ENCODE measurements around the gene DCST2.
A peak's percentile ranks its signal among the peaks of the same experiment; 100 is the strongest.

The DCST2 gene

DNA sequence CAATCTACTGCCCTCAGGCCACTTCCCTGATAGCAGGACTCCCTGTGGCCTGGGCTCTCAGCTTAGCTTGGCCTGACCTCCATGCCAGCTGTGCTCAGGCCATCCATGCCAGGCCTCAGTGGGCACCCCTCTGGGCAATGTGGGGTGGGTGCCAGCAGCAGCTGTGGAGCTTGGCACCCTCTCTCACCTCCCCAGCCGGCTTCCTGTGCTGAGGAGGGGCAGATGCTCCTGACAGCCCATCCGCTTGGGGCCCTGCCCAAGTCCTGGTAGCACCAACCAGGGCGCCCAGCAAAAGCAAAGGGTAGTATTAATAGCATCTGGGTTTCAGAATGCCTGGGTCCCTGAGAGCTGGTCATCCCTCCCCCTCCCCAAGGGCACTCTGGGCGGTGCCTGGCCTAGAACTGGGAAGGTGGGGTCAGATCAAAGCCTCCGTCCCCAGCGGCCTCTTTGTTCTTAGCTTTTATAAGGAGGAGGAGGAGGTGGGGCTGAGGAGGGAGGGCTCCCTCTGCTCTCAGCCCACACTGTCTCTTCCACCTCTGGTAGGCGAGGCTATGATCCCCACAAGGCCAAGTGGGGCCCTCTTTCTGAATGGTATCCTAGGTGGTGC is 36.1 kb upstream of the DCST2 start:
- DNase-seq: no peak

DNA sequence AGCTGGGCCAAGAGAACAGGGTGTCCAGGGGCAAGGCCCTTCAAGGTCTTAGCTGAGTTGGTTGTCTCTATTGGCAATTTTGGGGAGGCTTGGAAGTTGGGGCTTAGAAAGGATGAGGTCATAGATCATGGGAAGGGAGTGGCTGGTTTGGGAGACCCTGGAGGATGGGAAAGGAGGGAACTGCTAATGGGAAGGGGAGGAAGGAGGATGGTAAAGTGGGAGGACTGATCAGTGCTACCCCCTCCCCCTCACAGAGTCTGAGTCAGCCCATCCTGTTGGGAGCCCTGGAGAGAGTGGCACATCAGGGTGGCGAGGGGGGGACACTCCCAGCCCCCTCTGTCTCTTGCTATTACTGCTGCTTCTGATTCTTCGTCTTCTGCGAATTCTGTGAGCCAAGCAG is 35.0 kb upstream of the DCST2 start:
- DNase-seq: no peak

DNA sequence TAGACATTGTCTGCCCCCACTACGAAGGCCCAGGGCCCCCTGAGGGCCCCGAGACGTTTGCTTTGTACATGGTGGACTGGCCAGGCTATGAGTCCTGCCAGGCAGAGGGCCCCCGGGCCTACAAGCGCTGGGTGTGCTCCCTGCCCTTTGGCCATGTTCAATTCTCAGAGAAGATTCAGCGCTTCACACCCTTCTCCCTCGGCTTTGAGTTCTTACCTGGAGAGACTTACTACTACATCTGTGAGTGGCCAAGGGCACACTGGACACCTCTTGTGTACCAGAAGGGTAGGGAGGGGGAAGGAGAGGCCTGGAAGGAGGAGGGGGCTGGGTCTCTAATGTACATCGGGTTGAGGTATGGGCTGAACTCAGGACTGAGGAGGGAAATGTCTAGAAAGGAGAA is 33.2 kb upstream of the DCST2 start:
- no peak for DNase-seq

DNA sequence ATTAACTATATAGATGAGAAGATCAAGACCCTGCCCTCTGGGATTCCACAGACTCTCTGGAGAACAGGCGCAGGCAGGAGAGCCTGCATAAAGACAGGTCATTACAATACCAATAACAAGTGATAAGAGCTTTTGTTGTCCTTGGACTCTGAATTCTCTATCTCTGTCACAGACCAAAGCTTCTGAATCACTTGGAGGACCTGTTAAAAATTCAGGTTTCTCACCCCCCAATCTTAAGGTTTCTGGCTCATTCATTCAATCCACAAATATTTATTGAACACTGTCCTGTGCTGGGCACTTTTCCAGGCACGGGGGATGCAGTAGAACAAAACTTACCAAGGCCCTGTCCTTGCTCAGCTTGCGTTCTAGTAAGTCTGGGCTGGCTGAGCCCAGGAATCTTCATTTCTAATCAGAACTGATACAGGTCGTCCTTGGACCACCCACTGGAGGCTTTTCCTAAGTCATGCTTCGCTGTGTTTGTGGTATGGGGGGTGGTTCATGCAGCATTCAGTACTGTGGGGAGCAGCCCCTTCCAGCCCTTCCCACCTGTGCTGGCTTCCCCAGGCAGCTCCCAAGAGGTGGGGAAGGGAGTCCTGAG is 31.4 kb upstream of the DCST2 start:
- DNase-seq: no peak

DNA sequence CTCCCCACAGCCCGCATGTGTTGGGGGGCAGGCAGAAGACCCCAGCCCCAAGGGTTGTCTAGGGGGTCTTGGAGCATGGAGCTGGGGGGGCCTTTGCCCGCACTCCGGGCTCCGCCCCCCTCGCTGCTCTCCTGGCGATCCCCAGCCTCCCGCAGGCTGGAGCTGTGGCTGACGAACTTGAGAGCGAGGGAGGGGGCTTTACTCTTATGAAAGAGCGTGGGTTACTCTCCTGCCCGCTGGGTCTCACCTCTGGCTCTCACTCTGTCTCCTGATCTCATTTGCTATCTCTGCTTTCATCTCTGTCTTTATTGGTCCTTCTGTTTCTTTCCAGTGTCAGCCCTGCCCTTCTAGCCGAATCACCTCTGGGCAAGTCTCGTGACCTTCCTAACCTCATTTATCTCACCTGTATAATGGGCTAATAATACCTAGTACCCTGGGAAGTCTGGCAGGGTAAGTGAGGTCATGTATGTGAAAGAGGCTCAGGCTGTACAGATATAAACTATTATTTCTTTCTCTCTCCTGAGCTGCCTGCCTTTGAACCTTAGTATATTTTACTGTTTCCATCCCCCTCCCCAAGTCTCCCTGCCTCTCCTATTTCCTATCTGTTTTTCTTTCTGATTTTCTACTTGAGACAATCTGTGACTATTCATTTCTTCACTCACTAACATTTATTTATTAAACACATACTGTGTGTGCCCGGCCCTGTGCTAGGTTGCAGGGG is 30.7 kb upstream of the DCST2 start:
- no peak for DNase-seq

DNA sequence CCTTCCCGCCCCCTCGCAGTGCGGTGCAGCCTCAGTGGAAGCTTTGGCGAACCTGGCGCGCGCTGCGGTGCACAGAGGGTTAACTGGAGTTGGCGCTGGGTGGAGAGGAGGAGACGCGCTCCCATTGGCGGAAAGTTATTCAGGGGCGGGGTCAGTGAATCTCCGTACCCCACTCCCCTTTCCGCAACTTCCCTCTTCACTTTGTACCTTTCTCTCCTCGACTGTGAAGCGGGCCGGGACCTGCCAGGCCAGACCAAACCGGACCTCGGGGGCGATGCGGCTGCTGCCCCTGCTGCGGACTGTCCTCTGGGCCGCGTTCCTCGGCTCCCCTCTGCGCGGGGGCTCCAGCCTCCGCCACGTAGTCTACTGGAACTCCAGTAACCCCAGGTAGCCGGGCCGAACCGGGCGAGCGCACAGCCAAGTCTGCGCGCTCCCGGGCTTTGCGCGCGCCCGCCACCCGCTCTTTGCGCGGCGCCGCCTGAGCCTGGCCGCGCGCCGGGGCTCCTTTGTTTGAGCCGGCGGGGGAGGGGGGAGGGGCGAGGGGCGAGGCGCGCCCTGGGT is 30.0 kb upstream of the DCST2 start, which contains the start of gene EFNA4:
EFNA4 (plus strand) TSS at position 191 of the 561 bp plus-strand sequence; CDS start at position 275, 84 bp downstream.
- DNase-seq: peak; percentile 79

DNA sequence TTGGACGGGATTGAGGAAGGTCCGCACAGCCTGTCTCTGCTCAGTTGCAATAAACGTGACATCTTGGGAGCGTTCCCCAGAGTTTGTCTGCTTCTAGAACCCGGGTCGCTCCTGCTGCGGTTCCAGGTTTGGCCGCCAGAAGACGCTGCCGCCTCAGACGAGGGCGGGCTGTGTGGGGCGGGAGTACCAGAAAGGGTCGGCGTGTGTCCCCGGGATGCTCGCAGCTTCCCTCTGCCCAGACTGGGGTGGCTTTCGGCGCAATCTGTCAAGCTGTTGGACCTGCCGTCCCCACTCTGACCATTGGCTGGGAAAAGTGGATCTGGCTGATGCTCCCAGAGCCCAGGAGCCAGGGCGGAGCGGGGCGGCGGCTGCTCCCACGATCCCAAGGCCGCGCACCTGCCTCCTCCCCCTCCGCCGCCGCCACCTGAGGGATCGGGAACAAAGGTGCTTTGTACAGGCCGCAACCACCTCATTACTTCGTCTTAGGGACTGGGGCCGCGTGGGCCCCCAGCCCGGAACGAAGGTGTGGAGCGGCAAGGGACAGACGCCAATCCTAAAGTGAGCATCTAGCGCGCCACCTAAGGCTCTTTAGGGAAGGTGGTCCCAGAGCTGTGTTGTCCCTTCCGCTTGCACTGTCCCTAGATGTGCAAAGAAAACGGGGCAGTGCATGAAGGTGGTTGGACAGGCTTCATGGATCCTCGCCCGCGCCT is 29.3 kb upstream of the DCST2 start:
- DNase-seq: peak; percentile 62

DNA sequence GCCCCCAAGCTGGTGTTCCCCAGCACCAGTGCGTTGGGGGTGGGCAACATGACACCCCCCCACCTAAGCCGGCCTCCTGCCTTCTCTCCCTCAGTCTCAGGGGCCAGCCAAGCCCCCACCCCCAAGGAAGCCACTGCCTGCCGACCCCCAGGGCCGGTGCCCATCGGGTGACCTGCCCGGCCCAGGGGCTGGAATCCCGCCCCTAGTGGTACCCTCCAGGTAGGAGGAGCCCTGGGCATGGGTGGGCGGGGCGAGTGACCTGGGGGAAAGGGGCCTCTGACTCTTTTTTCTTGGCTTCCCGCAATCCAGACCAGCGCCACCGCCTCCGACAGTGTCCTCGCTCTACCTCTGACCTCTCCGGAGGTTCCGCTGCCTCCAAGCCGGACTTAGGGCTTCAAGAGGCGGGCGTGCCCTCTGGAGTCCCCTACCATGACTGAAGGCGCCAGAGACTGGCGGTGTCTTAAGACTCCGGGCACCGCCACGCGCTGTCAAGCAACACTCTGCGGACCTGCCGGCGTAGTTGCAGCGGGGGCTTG is 28.6 kb upstream of the DCST2 start:
- no peak for DNase-seq

DNA sequence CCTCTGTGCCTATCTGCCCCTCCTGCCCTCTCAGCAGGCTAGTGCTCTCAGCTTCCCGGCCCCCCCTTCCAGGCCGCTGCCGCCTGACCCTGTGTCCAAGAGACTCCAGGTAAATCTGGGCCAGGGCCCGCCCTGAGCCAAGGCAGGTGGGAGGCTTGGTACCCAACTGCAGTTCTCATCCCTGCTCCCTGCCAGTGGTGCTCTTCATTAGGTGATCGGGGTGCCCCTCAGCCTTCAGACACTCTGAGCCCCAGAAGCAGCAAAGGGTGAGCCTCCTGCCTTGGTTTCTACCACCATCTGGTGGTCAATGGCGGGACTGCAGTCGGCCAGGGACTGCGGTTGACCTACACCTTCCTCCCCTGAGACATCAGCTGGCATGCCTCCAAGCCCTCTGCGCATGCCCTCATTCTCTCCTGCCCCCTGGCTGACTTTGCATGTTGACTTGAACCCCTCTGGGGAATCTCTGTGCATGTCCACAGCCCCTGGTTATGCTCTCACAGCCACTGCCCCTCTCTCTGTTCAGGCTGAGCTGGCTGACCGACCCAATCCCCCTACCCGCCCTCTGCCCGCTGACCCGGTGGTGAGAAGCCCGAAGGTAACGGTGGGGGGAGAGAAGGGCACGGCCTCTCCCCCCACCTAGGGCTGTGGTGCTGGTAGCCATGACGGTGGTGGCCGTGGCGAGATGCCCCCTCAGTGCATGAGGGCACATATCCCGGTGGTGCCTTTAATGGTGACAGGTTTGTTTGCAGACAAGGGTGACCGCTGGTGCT is 28.0 kb upstream of the DCST2 start:
- DNase-seq: peak; percentile 99

DNA sequence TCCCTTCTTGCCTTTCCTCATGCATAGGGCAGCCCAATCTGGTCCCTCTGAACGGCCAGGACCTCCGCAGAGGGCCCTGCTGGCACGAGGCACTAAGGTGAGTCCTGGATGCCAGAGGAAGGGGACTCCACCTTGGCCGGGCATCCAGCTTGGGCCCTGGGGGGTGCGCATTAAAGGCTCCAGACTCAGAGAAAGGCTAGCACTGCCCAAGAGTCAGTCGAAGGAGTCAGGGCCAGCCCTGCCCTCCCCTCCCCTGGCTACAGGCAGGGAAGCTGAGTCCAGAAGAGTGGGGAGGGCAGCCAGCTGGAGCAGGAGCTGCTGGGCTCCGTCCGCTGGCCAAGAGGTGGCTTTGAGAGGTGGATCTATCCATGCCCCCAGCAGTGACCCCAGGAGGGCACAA is 27.2 kb upstream of the DCST2 start:
- no peak for DNase-seq

DNA sequence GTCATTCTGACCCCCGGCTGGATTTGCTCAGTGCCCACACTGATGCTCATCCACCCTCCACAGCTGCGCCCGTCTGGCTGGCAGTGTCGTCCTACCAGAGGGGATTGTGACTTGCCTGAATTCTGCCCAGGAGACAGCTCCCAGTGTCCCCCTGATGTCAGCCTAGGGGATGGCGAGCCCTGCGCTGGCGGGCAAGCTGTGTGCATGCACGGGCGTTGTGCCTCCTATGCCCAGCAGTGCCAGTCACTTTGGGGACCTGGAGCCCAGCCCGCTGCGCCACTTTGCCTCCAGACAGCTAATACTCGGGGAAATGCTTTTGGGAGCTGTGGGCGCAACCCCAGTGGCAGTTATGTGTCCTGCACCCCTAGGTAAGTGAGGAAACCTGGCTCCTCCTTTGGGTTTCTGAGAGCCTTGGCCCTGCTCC is 24.2 kb upstream of the DCST2 start:
- no peak for DNase-seq

DNA sequence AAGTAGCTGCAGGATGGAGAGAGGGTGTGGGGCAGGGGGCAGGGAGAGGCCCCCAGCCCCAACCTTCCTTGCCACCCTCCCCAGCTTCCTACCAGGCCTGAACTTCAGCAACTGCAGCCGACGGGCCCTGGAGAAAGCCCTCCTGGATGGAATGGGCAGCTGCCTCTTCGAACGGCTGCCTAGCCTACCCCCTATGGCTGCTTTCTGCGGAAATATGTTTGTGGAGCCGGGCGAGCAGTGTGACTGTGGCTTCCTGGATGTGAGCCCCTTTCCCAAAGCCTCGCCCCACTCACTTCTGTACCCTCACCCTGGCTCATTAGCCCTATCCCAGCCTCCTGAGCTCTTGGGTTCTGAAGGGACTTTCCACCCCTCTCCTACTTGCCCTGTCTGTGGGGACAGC is 23.5 kb upstream of the DCST2 start:
- DNase-seq: no peak

DNA sequence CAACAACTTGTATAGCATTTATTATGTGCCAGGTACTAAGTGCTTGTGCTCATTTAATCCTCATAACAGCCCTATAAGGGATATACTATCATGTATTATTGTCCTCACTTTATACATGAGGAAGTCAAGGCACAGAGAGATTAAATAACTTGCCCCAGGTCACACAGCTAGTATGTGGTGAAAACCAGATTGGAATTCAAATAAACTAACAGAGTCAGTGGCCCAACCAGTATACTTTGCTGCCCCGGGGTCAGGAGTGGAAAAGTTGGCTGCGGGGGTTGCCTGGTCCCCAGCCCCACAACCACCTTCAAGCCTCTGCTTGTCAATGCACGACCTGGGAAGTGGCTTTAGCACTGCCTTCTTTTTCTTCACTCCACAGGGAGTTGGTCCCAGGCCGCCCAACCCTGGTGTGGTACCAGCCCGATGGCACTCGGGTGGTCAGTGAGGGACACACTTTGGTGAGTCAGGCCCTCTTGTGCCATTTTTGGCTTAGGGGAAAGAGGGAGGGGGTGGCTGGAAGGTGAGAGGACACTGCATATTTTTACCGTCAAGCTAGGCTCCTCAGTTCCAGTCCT is 20.0 kb upstream of the DCST2 start:
- no peak for DNase-seq

DNA sequence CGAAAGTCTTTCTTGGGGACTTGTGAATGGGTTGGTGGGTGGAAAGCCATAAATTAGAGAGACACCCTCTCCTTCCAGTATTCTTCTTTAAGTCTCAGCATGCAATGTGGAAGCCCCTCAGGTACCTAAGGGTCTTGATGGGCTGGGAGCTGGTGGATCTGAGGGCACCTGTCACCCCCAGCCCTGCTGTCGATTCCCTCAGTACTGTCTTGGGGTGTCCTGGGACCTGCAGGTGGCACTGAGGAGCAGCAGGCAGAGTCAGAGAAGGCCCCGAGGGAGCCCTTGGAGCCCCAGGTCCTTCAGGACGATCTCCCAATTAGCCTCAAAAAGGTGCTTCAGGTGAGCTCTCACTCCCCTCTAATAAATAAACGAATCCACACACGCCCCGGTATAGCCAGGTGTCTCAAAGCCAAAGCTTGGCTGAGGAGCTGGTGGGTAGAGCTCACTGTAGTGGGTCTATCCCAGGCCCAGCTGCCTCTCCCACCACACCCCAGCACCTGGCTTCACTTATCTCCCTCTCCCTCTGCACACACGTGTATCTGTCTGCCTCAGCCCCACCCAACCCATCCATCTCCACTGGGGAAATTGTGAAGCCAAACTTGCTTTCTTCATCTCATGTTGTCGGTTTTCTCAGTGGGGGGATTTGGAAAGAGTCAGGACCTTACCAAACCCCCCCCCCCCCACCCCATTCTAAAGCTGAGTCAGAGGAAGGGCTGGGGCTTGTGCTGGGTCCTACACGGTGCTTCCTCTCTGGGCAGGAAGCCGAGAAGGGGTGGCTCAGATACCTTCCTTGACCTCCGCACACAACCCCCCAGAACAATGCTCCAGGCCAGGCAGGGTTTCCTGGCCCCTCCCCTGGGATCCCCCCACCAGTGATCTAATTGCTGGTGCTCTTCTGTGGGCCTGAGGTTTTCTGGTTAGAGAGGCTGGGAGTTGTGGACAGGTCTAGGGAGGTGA is 19.1 kb upstream of the DCST2 start:
- no peak for DNase-seq

DNA sequence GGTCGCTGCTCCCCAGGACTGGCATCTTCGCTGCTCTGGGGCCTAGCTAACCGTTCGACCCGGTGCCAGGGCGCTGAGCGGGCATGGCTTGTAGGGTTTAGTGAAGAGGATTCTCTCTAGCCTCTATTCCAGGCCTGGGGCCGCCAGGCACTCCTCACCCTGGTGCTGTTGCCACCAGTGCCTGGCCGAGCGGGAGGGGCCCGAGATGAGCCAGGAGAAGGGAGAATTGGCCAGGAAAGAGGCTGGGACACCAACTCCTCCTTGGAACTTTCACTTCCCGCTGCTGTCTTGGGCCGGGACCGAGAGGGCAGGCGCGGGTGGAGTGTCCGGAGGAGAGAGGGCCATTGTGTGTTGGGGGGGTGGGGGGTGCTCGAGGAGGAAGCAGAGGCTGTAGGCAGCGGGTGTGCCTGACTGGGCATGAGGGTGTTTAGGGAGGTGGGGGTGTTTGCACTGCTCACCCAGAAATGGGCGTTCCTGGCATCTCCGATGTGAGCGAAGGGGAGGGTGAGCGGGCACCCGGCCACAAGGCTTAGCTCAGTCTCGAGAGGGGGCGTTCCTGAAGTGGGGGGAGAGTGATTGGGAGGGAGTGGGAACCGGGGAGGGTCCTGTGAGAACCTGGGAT is 18.3 kb upstream of the DCST2 start:
- DNase-seq: peak; percentile 36

DNA sequence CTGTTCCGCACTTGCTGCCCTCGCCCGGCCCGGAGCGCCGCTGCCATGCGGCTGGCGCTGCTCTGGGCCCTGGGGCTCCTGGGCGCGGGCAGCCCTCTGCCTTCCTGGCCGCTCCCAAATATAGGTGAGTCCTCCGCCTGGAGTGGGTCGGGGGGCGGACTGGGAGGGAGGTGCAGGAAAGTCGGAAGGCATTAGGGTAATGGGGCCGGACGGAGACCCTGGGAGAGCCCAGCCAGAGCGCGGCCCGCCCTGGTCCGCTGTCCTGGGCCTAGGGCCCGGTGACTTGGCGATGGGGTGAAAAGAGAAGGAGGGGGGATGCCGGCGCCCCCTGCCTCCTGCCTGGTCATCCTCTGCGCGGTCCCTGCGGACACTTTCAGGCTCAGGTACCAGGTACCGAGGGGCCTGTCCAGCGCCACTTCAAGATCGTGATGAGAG is 17.8 kb upstream of the DCST2 start:
- no peak for DNase-seq

DNA sequence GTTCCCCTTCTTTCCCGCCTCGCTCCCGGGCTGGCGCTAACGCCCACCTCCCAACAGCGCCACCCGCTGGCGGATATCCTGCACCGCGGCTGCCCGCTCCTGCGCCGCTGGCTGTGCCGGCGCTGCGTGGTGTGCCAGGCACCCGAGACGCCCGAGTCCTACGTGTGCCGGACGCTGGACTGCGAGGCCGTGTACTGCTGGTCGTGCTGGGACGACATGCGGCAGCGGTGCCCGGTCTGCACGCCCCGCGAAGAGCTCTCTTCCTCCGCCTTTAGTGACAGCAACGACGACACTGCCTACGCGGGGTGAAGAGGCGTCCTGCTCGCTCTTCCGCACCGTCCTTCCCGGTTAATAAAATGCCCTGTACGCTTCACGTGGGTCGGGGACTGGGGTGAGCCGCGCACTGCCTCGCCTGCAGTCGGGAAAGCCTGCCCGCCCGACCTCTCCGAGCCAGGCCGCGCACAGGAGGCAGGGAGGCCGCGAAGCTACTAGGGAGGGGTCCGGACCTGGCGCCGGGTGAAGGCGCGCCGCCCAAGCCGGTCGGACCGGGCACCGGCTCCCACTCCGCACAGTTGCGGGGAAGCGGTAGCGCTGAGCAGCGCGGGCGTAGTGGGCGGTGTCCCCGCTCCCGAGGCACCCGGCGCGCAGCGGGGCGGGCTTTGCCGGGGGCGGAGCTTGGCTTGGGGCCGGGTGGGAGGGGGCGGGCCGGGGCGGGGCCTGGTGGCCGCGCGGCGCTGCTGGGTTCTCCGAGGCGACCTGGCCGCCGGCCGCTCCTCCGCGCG is 17.2 kb upstream of the DCST2 start, which contains the start of gene ADAM15:
ADAM15 (plus strand) TSS at position 757 of the 782 bp plus-strand sequence. CDS start 71 bp downstream, outside the sequence.
- peak; percentile 83 for DNase-seq

DNA sequence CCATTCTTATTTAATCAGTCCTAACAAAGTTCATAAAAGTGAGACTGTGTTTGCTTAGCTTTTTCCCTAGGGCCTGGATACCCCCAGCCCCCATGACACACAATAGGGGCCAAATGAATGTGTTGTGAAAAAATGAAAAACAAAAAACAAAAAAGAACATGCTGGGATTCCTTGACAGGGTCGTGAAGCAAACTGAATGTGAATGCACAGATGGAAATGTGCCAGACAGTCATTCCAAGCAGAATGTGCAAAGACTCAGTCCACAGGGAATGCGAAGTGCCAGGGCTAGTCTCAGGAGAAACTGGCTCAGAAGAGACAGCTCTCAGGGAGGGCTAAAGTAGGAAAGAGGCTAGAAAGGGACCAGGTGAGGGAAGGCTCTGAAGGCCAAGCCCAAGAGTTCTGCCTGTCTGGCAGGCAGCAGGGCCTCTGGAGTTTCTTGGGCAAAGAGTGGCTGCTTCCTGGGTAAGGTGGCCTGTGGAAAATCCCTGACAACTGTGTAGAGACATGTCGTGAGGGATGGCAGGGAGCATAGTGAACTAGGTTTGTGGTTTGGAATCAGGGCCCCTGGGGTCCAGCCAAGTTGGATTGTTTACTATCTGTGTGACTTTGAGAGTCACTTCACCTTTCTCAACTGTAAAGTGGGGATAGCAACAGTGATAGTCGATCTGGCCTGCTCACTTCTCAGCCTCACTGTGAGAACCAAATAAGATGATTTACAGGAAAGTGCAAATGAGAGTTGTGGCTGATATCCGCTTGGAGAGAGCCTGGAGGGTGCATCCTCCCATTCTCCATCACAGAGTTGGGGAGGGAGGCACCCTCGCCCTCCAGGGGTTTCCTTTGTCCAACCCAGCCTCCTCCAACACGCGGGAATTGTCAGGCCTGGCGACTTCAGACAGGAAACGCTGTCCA is 16.3 kb upstream of the DCST2 start:
- no peak for DNase-seq
